HG02759 (cell line): ENCODE measurements around the gene FEZF1.
A peak's percentile ranks its signal among the peaks of the same experiment; 100 is the strongest.
"Not testable (repeated sequence)": the region's sequence is repeated elsewhere in the genome, so short reads cannot be mapped to it uniquely, and the experiment has no call there.

ENCODE experiments used
- ATAC-seq: cut with Tn5 transposase; IDR thresholded peaks from one replicate; pipeline ENCODE4 v1.9.1; 2021; ENCODE audit warnings: mild to moderate bottlenecking, moderate library complexity; ENCODE audit not compliant: unreplicated experiment

Gene FEZF1

DNA sequence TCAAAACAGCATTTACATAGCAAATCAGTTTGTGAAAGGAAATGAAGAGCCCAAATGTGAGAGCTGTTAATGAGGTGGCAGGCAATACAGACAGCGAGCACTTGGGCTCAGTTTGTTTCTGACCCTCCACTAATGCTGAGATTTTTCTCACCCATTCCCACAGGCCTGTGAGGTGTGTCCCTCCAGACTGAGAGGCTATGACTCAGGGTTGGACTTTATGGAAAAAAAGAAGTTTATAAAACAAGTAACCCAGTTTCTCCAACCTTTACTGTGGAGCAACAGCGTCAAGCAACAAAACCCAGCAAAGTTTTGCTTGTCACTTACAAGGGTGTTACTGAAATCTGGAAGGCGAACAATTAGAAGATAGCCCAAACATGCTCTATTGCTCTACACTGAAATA lies 4.9 kb upstream of the FEZF1 start:
- no peak for ATAC-seq

DNA sequence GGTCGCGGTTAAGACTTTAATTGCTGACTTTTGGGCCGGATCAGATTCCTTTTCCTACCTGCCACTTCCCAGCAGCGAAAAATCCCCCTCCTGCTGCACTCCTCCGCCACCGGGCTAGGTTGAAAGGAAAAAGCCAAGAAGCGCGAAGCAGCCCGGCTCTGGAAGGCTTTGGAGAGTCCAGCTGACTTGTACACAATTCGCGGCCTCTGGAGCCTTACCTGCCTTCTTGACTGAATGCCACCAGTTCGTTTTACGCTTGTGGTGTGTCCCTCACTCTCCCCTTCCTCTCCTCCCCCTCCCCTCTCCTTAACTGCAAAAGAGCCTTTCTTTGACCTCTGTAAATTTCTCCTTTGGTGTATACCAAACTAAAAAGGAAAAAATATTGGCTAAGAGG lies 2.7 kb upstream of the FEZF1 start:
- no peak for ATAC-seq

DNA sequence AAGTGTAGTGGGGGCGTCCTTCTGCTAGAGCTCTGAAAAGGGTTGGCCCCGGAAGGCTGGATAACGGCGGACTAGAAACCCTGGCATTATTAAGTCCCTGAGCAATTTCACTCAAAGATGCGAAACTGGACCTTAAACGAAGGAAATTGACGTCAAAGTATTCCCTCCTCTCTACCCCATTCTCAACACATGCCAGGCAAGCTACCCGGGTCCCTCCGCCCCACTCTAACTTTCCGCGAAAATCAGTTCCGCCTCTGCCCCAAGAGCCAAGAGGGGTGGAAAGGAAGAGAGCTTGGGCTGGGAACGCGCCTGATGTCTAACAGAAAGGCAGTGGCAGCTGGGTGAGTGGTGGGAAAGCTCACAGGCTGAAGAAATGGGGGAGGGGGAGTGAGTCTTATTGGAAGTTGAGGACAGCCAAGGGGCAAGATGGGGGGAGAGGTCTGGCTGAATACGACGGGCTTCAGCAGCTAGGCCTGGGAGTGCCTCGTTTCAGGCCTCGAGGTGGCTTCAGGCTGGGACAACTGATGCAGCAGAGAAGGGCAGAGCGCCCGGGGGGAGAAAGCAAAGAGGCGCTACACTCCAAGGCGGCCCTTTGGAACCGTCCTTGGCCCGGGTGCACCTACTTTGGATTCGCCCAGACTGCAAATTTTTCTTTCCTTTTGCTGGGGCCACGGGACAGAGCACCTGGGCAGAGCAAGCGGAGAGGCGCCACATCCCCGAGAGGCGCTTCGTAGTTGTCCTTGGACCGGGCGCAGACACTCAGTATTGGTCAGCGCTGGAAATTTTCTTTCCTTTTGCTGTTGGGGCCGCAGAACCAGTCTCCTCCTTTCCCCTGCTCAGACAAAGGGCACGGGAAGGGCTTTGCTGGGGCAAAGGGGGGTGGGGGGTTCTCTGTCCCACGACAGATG lies 2.0 kb upstream of the FEZF1 start:
- no peak for ATAC-seq

DNA sequence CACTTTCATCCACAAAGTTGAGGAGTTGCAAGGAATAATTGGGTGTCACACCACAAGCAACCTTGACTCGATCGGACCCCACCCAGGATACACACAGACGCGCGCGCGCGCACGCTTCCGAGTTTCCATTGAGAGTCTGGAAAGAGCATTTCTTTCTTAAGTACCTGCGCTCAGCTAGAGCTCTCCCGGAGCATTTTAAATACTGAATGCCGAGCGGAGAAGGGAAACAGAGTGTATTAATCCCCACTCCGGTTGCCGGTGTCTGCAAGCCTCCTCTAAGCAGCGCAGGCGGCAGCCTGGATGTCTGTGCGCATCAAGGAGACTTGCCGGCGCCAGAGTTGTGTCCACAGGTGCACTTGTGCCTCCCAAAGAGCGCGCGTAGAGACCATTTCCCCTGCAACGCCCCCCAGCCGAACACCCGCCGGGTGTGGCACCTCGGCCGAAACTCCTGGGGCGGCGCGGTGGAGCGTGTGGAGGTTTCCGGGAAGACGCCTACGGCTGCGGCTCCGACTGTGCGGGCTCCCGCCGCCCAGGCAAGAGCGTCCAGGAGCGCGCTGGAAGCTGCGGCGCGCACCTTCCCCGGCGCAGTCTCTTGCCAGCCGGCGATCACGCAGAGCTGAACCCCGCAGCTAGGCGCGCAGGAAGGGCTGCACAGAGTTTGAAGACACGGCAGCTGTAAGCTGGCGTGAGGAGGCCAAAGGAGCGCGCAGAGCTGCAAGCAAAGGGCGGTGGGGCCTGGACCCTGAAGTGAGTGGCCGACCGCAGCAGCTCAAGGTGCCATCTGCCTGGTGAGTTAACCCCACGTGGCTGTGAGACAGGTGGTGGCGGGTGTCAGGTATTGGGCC lies 1.1 kb upstream of the FEZF1 start:
- no peak for ATAC-seq

DNA sequence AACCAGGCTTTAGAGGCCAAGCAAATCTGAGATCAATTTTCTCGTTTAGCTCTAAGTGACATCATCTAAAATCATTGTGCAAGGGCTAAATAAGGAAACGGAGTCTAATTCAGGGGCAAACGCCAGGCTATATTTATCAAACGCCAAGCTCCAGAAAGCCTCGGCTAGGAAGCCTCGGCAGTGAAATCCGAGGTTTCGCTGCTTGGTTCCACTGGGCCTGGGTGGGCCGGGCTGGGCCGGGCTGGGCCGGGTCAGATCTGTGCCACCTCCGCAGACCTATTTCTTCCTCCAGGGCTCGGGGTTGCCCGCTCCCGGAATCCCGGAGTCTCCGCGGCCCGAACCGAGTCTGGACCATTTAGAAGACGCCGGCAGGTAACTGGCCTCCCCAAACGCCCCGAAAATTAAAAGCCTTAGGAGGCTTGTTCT lies 459 bp upstream of the FEZF1 start:
- no peak for ATAC-seq

DNA sequence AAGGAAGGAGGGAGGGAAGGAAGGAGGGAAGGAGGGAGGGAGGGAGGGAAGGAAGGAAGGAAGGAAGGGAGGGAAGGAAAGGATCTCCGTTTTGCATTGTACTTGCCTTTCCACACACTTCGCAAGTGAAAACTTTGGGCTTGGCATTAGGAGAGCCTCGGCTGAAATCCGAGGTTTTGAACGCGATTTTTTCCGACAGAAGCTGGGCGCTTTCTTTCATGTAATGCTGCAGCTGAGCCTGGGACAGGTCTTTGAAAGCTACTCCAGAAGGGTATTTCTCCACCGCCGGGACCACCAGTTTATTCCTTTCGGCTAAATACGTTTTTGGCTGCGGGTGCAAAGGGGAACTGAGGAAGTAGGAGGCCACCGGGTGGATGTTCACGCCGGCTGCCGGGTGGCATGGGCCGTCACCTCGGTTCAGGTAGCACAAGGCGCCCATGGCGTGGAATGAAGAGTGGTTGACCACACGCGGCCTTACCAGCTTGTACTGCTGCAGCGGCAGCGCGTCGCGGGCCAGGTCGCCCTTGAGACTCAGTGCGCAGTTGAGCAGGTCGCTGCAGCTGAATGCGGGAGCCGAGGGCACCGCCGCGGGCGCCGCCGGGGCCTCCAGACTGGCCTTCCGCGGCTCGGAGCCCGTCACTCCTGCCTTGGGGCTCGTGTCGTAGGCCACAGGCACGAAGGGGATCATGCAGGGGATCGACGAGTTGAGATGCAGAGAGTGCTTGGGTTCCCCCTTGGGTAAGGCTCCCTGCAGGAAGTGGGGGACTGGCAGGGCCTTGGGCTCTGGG lies 825 bp downstream of the FEZF1 start:
- no peak for ATAC-seq

DNA sequence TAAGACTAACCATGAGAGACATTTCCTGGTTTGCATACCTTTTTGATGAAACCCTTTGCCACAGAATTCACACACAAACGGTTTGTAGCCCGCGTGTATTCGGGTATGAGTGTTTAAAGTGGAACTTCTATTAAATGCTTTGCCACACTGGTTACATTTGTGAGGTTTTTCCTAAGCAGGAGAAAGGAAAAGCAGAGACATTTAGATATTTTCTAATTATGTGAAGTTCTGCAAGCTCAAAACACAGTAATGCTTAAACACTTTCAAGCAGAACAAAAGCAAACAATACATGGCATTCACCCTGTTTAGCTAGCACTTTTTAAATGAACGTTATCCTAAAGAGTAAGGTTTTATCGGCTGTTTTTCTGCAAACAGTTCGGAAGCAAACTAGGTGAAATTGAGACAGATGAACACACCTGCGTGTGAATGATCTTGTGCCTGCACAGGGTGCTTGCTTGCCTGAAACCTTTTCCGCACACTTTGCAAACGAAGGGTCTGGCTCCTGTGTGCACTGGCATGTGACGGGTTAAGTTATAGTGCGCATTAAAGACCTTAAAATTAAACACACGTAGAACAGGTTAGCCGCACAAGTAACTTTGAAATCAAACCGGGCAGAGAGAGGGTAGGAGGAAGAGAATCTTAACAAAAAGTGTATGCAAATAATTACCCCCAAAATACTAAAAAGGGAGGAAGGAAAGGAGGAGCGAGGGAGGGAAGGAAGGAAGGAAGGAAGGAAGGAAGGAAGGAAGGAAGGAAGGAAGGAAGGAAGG lies 1.6 kb downstream of the FEZF1 start:
- ATAC-seq, result no peak

DNA sequence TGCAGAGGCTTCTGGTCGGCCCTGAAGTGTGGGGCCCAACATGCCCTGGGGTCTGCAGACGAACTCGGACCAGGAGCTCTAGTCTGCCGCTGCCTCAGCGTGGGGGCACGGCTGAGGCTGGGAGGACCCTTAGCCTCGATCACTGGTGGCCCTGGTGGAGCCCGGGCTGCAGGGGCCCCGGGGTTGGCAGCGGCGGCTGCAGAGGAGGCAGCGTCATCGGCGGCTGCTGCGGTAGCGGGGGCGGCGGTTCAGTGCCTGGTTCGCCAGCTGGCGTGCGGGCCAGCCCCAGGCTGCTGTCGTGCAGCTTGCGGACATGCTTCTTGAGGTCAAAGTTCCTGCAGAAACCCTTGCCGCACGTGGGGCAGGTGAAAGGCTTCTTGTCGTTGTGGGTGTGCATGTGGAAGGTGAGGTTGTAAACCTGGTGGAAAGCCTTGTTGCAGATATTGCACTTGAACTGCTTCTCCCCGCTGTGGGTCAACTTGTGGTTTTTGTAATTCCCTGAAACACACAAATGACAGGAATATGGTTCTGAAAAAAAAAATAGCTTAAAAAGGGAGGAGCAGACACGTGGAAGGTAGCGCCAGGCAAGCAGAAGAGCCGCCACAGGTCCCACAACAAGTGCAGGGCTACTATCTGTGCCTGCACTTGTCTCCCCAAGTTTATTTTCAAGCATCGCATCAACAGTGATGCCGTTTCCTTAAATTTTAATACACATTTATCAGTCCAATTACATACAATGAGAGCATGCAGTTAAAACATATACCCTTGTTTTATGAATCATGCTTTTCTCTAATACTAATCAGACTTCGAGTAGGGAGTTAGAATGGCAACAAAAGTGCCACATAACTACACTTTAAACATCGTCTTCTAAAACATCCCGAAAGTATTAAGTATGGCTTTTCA lies 2.4 kb downstream of the FEZF1 start:
- ATAC-seq, result peak; percentile 45

DNA sequence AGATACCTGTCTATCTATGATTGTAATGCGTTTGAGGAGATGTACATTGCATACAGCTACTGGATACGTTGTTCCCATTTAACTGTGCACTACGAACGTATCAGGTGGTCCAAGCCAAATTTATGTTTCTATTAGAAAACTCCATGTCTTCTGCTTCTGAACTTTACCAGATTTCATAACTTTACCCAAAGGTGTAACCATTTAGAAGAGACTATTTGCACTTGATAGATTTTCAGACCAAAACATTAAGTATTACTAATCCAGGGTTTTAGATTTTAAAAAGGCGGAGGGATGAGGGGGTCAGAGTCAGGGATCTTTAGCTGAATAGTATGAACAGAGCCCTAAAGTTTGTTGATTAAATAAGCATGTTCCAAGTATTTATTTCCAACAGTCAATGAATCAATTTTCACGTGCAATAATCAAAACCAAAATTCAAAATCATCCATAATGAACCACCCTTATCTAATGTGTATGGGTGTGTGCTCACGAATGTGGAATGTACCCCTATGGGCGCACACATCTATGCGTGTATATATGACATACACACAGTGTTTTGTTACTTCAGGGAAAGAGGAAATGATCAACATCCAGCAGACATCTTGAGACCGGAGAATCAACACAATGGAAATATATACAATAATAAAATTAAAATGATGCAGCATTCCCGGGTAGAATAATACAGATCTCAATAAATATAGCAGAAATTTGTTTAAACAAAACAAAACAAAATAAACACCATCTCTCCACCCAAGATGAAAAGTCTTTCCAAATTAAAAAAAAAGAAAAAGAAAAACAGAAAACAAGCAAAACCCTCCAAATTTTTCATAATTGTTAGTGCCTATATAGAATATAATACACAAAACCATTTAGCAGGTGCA lies 3.4 kb downstream of the FEZF1 start:
- no peak for ATAC-seq

DNA sequence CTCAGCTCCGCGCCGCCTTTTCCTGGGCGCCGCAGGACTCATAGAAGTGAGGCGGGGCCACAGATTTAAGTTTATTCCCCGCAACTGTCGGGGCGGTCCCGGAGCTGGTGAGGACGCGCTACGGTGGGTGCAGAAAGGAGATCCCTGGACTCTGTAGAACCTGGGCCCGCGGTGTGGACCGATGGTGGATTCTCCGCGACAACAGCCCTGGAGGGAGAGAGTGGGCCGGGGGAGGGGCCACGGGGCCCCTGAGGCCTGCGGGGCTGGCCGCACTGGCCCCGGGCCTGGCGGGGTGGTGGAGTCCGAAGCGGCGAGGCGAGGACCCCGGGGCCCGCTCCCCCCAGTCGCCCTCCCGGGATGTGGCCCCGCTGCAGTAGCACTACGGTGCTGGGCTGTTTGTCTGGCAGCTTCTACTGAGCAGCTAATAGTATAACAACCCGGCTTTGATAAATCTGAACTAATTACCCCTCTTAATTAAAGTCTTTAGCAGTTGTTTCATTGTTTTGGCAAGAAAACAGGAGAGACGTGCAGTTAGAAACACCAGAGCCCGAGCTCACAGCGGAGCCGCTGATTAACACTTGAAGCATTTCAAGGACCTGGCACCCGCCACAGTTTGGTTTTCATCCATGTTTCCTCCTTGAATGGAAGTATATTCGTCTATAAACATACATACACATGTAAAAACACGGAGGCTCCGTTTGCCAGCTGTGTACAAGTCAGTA lies 4.2 kb downstream of the FEZF1 start:
- no peak for ATAC-seq

DNA sequence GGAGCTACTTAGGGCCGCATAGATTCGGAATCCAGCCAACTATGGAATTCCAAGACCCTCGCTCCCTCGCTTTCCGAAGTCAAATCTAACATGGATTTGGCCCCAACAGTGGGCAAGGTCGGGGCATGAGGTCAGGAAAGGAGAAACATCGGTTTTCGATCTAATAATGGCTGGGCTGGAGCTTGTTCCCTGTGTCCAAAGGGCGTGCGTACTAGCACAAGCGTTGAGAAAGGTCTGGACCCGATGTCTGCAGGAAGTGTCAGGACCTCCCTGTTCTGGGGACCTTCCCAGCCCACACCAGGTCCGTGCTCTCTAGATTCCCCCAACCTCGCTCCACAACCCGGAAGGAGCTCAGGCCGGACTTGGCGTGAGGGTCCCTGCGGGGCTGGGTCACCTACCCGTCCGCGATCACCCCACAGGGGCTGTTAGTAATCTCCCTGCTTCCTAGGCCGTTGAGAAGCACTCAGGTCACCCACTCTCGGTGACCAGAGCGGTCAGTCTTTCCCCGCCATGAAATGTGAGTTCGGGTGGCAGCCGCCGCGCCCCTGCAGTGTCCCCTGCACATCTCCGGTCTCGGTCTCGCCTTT lies 4.8 kb downstream of the FEZF1 start:
- no peak for ATAC-seq

DNA sequence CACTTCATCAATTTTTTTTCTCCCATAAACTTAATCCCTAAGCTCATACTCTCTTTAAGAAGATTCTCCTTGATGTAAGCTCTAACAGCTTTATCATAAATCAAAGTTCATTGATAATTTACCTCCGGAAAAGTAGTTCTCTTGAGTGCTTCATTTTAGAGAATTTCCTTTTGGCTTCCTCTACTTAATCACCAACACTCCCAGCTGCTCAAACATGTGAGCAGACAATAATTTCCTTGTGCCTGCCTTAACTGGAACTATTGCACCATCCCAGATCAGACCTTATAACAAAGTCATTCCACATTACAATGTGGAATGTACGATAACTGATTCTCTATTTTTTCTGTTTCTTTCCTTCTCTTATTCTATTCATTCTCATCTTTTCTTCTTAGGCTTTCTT lies 5.9 kb downstream of the FEZF1 start:
- ATAC-seq, result no peak

DNA sequence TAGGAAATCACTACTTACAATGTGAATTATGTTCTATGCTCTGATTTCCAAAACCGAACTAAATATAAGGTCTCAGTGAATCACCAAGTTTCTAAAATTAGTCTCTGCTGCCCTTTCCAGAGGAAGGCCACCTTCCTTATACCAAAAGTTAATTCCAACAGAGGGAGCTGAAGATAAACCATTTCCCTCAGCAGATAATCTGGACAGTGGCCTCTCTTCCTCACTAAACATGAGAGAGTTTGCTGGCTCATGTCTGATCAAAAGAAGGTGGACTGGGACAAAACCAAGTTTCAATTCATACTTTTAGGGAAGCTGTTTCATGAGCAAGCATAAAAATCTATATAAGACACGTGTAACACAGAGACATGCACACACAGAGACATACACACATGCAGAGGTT lies 6.4 kb downstream of the FEZF1 start:
- no peak for ATAC-seq

DNA sequence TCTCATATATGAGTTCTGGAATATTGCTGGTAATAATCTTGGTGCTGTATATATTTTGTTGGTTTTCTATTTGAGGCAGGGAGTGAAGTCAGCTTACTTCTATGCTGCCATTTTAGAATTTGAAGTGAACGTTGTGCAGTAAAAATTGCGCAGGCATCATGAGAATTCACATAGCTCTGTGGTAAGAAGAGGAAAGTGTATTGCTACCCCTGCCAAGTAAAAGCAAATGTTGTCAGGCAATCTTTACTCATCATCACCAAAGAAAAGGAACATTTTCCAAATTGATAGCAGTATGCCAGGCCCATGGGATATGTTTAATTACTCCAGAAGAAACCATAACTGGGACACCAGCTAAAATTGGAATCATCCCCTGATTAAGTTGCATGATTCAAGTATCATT lies 13.4 kb downstream of the FEZF1 start:
- ATAC-seq, result no peak

DNA sequence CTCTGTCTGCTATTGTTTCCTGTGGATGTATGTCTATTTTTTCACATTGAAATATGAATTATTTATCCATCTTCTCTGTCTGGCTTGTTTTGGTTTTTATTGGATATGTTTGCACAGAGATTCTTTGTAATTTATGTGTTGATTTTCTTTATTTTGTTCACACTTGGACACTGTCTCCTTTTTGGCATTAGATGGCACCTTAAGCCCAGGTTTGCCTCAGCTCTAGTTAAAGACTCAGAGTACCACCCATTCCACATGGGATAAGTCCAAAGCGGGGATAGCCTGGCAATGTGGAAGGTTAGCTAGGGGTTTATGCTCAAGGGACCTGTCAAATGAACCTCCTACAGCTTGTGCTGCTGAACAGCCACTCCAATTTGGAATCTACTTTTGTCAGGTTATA lies 14.1 kb downstream of the FEZF1 start:
- no peak for ATAC-seq

DNA sequence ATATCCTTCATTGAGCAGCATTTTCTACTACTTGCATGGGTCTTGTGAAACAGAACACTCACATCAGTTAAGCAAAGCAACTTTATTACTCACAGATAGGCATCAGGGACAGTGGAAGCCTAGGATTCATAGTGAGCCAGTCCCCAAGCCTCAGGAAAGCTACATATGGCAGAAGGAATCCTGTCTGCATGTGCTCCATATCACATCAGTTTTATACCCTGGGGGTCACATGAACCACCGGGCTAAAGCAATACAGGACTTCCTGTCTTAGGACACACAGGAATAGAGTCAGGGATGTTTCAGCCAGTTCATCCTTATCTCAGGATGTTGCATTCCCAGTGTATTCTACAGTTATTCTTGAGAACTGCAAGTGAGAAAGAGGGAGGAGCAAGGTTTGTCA lies 15.1 kb downstream of the FEZF1 start:
- no peak for ATAC-seq

DNA sequence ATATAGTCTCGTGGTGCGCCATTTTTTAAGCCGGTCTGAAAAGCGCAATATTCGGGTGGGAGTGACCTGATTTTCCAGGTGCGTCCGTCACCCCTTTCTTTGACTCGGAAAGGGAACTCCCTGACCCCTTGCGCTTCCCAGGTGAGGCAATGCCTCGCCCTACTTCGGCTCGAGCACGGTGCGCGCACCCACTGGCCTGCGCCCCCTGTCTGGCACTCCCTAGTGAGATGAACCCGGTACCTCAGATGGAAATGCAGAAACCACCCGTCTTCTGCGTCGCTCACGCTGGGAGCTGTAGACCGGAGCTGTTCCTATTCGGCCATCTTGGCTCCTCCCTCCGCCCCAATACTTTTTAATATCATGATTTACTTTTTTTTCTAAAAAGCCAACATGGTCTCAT lies 19.9 kb downstream of the FEZF1 start:
- not testable (repeated sequence) for ATAC-seq

DNA sequence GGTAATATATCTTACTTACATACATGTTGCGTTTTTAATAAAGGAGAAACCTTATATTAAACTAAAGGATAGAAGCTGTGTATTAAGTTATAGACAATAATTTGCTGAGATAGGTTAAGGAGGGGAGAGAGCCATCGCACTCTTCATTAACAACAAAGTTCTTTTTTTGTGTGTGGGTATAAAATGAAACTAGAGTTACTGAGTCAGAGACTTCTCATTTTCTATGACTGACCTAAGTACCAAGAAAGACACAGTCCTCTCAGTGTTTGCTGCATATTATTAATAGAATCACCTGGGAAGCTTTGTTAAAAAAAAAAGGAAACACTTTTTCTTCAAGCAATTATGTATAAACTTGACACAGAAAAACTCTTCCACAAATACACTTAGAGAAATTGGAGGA lies 31.4 kb downstream of the FEZF1 start:
- ATAC-seq, result no peak
